Activated CD4-positive, alpha-beta T cell treated with anti-CD3 and anti-CD28 coated beads, Interleukin-2, amount 50 U/mL, for 1 hour (primary cell): ENCODE measurements around the gene CORO7.

Experiments used
- DNase-seq: peaks from one replicate; pipeline ENCODE4 v3.0.0-alpha.2; 2020

The CORO7 gene

DNA sequence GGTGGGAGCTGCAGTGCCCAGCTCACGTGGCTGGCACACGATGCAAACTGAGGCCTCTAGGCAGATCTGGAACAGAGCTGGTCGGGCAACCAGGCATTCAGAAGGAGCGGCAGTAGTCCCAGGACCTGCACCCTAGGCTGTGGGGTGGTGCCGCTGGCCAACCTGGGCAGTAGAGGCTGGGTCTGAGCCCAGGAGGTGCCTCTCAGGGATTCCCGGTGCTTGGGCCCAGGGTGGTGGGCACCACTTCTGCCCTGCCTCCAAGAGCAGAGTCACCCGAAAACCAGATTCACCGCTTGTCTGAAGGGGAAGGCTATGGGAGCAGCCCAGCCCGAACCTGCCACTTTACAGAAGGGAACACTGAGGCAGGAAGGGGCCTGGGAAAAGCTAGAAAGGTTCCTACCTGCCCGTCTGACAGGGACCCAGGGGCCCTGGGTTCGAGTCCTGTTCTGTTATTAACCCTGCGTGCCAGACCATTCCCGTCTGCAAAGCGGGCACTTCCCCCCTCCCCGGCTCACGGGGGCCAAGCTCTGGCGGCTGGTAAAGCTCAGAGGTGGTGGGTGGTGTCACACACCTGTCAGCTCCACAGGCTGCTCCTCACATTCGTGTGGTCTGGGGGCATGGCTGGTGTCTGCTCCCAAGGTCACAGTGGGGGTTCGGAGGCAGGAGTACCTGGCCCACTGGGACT is 83.6 kb downstream of the CORO7 start:
- DNase-seq, result no peak

DNA sequence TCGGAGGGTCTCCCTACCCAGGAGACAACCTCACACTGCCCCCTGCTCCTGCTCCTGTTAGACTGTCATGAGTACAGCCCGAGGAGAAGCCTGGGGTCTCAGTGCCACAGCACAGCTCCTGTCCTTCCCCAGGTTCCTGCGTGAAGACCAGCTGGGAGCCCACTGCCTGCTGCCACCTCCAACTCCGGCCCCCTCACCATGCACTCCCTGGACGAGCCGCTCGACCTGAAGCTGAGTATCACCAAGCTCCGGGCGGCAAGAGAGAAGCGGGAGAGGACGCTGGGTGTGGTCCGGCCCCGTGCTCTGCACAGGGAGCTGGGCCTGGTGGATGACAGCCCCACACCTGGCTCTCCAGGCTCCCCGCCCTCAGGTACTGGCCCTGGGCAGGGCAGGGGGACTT is 84.3 kb downstream of the CORO7 start:
- no peak for DNase-seq

DNA sequence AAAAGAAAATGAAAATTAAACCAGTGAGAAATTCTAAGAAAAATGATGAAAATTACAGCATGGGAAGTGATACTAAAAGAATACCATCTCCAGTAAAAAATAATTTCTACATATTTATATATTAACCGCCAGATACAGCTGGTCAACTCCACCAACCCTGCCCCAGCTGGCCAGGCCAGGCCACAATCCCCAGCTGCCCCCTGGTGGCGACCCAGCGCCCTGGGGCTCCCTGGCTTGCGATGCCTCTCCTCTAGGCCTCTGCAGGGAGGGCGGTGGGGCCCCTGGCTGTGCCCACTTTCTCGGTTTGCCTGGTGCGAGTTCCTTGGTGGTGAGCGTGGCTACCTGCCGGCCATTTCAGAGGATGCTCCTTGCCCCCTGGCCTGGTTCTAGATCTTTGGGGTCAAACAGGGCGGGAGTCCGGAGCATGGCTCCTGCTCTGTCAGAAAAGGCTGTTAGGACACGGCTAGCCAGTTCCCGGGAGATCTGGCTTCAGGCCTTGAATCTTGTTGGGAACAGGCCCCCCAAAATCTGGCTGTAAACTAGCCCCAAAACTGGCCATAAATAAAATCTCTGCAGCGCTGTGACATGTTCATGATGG is 86.0 kb downstream of the CORO7 start:
- DNase-seq, result peak; percentile 73

DNA sequence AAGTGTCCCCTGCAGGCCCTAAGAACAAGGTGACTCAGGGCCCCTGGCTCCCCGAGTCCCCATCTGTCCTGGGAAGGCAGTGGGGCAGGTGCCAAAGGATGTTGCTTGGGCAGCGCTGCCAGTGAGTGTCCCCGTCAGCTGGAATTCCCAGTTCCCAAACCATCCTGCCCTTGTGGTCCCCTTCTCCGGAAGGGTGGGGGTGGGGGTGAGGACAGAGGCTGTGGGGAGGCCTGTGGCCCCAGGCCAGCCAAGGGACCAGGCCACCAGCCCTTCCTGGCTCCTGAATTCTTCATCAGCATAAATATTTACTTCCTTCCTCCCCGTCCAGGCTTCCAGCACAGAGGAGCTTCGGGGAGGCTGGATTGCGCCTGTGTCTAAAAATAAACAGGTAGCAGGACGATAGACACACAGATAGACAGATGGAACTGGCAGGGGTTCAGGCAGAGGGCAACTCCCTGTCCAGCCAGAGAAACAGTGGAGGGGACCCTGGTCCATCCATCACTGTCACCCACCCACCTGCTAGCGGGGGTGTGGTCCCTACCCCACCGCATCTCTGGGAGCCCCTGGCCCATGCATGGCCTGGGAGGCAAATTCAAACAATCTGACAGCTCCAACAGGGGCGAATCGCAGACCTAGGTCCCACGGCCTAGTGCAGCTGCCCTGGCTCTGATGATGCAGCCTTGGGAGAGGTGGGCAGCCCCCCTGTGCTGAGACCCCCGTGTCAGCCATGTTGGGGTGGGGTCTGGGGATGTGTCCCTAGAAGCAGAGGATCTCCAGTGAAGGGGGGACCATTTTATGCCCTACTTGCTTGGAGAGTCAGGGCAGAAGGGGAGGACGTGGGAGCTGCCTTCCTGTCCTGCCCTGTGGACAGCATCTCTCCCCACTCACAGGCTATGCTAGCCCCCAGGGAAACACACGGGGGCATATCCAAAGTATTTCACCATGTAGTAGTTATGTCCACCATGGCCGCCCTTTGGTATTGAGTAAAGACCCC is 87.3 kb downstream of the CORO7 start:
- DNase-seq, result no peak

DNA sequence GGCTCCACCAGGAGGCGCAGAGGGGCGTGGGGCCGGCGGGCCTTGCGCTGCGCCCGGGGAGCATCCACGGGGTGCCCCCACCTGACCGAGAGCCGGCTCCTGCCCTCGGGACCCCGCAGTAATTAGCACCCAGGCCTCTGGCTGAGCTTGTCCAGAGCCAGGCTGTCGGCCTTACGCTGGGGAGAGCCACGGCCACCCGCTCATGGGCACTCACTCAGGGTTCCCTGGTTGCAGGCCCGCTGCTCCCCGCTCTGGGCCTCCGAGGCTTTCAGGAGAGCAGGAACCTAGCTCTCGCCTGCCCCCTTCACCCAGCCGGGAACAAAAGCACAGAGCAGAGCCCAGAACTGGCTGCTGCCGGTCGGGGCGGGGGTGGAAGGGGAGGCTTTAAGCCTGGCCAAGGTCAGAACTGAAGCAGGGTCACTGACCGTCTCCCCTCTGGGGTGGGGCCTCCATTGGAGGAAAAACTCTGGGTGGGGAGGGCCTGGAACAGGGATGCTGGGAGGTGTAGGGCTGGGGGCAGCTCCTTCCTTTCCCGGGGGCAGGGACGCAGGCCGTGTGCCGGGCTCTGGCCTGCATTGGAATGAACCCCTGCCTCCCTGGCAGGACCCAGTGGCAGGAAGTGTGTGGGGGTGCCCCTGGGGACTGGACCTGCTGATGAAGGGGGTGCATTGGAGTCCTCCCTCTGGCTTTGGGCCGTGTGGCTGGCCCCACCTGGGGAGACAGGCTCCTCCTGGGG is 88.2 kb downstream of the CORO7 start:
- DNase-seq, result peak; percentile 63

DNA sequence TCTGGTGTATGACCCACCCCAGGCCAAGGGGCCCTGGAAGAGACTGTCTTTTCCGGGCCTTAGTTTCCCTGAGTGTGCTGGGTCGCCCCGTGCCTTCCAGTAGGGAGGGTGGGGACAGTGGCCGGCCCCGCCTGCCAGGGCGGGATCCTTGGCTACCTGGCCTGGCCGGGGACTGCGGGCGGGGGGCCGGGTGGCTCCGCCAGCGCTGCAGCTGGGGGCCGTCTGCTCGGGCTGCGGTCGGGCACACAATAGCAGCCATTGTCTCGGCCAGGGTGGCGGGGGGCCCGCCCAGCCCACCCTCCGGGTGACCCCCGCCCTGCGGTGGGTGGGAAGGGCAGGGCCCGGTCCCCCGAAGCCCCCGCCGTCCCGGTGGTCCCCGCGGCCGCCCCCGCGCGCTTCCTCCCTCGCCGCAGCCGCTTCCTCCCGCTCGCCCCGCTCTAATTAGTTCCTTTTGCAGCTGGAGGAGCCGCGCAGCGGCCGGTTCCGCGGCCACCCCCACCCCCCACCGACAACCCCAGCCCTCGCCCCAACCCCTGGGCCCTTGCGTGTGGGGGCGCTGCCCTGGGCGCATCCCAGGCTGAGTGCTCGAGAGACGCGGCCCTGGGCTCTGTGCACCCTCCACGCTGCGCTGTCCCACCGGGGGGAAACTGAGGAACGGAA is 88.9 kb downstream of the CORO7 start:
- no peak for DNase-seq

DNA sequence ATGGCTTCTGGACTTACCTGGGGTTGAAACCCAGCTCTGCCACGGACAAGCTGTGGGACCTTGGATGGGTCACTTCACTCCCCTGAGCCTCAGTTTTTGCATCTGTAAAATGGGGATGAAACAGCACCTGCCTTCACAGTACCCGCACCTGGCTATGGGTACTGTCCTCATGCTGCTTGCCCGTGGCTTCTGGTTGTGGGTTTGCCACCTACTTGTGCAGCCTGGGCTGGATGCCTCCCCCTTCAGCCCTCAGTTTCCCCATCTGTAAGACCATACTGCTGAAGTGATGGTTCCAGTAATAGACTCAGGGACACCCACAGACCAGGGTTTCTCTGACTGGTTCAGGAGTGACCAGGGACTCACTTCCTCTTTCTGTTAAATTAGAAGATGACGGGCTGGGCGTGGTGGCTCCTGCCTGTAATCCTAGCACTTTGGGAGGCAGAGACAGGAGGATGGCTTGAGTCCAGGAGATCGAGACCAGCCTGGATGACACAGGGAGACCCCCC is 91.1 kb downstream of the CORO7 start:
- DNase-seq, result no peak

DNA sequence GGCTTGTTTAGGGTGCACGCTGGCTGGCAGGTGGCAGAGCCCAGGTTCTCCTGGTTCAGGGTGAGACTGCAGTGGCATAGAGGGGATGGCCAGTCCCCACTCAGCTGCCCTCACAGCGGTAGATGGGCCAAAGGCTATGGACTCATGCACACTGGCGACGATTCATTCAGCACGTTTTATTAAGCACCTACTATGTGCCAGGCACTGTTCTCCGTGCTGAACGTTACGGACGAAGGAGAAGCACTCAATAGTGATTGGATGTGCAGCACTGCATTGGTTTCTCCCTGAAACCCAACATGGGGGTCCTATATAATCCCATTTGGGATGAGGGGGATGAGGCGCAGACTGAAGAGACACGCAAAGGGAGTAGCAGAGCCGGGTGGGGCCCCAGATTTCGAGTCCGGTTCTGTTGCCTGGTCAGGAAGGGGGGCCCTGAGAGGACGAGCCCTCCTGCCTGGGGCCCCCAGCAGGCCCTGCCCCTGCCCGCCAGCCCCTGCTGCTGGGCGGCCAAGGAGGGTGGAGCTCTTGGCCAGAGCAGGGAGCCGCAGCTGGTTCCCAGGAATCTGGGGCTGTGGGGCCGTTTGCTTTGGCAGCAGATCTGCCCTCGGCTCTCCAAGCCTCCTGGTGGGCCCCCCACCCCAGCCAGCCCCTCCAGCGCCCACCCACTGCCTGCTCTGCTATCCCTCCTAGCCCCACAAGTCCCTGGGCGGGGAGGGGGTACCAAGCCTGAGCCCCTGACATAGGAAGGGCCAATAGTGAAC is 91.7 kb downstream of the CORO7 start:
- no peak for DNase-seq

DNA sequence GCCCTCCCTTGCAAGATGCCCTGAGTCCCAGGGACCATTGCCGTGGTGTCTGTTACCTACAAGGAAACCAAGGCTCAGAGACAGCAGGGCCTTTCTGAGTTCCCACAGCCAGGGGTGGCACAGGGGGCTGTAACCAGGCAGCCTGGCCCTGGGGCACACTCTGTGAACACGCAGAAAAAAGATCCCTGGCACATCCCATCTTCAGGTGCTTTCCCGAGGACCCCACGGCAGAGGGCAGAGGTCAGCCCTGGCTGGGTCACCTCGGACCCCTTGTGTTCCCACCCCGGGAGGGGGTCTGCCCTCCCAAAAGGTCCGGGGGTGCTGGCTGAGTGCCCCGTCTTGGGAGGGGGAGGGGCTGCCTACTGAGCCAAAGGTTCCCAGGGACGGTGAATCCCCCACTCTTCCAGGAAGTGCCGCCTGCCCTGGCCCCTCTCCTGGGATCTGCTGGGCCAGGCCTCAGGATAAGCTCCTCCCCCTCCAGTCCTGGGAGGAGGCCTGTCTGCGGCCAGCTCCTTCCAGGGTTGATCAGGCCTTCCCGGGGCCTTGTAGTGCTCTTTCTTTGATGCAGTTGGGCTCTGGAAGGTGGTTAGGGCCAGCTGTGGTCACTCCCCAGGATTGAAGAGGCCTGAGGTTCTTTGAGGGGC is 92.4 kb downstream of the CORO7 start:
- DNase-seq, result no peak

DNA sequence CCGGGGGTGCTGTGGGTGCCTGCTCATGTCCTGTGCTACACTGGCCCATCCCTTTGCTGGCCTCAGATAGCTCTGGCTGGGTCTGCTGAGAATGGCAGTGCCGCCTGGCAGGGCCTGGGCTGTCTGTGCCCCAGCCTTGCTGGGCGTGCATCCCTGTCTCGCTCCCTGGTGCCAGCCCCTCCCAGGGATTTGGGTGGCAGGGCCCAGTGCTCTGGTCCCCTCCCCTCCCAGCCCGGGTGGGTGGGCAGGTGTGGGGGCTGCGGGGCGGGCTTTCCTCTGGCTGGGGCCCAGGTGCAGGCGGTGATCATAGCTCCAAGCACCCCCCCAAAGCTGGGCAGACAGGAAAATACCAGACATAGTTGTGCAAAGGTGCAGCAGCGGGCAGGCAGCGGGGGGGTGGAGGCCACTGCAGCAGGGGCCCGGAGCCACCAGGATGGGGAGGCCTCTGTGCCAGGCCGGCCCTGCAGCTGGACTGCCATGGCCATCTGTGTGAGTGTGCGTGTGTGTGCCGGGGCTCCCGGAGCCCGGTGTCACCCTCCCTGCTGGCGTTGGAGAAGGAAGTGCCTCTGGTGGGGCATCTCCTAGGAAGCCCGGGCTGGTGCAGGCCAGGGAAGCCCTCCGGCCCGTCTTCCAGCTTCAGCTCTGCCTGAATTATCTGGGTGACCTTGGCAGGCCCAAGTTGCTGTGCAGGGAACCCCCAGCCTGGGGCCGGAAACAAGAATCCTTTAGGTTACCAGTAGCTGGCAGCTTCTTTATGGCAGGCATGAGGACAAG is 93.1 kb downstream of the CORO7 start:
- DNase-seq, result no peak

DNA sequence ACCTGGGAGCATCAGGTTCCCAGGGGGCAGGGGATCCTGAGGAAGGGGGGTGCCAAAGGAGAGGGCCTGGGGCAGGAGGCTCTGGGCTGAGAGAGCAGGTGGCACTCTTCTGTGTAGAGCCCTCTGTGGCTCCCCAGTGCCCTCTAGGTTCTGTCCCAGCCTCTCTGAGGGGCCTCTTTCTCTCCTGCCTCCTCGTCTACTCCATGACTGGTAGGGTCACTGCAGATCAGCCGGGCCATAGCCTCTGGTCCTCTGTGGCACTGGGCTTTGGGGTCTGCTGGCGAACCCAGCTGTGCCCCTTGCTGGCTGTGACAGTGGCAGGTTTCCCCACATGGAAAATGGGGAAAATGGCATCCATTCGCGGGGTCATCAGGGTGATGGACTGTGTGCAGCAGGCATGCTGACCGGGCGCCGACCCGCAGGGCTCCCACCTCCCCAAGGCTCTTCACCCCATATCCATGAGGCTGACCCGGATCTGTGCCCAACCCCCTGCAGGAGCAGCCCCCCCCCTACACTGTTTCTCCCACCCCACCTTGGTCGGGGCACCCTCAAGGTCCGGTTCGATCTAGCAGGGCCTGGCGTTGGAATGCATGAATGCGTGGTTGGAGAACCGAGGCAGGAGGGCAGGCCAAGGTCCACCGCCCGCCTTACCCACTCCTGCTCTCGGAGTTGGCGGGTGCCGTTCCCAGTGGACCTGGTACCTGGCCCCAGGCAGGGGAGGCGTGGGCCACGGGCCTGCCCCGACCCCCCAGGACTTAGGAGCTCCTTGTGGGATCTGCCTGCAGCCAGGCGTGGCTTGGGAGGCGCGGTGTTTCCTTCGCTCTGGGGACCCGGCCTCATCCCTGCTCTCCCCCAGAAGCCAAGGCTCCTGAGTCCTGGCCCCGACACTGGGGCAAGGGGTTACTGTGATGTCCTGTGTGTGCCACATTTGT is 94.0 kb downstream of the CORO7 start:
- DNase-seq, result no peak

DNA sequence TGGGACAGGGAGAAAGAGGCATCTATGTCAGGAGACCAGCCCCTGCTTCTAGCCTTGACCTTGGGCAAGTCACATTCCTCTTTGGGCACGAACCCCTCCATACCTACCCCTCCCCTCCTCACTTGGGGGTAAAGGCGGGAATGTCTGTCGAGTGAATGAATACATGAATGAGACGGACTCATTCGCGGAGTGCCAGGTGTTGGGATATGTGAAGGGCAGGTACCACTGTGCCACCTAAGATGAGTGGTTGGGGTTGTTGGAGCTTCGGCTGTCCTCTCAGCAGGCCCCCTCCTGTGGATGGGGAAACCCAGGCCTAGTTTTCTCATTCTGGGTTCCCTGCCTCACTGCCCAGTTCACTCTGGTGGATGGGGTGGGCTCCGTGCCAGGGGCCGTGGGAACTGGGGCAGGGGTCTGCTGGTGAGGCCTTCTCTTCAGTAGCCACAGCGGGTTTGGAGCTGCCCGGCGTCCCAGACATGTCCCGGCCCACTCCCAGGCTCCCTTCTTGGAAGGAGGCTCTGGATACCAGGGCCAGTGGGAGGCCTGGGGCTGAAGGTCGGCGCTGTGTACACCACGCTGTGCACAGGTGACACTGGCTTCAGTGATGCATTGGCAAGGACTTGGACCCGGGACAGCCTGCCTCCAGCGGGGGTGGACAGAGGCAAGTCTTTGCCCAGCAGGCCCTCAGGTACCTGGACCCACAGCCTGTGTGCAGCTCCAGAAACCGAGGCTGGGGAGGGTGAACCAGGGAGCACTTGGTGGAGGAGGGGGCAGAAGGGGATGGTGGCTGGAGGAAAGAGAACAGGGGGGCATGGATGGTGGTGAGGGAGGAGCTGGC is 94.9 kb downstream of the CORO7 start:
- no peak for DNase-seq

DNA sequence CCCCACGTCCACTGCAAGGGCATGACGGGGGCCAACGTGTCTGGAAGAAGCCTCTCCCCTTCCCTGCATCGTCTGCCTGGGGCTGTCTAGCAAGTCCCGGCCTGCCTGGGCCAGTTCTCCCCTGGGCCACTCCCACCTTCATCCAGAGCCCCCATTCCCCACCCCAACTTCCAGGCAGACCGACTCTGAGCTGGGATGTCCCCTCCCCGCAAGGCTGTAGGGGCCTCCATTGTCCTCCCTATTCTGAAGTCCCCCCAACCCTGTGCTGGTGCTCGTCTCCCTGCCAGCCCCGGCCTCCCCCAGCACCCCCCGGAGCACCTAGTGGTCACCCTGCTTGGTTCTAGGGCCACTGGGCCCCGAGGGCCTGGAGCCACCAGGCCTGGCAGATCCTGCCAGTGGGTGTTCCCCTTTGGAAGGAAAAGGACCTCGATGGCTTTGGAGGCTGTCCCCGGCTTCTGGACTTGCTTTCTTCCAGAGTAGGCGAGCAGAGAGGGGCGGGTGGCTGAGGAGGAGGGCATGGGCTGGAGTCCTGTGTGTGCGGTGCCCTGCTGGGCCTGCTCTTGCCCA is 95.7 kb downstream of the CORO7 start:
- DNase-seq, result no peak

DNA sequence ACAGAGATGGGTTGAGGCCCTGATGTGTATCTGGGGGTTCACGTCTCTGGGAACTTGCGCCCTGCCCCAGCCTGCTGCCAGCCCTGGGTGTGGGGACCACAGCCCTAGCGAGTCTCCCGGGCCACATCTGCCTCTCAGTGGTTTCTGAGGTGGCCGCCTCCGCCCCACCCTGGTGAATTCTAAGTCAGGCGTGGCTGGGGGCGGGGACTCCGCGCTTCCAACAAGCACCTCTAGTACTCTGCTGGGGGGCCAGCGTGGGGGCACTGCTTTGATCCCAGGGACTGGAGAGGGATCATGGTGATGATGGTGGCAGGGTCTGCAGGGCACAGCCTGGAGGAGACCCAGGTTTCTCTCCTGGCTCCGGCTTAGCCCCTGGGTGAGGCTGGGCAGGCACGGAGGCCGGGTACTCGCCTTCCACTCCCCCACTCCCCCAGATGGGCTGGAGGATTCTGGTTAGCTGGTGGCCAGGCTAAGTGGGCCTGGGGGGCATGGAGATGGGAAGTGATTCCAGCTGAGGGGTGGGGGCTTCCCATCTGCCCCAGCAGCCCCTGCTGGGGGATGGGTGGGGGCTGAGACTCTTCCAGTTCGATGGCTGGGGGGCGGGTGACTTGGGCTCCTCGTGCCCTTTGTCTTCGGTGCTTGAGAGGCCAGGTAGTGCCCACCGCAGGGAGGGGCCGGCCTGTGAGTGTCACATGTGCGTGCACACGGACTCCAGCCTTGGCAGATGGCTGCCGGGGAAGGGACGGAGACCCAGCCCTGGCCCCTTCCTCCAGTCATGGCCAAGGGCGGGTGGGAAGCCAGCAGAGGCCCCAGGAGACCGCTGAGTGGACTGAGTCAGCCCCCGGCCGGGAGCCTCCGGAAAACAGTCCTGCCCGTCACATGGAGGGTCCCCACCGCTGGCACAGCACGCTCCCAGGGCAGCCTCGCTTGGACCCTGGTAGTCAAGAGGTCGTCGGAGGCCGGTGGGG is 96.7 kb downstream of the CORO7 start:
- DNase-seq, result peak; percentile 46

DNA sequence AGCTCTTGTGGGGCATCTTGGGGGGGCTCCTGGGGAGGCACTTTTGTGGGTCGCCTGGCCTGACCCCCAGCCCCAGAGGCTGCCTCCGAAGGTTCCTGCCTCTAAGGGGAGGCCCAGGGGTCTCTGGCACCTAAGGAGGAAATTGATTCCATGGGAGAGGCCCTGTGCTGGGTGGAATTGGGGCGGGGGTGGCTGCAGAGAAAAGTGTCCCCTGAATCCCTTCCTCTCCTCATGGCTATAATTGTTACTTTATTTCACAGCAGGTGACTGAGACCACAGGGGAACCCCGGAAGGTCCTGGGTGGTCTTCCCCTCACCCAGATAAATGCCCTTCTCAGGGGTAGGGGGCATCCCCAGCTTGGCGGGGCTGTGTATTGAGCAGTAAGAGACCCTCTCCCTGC is 97.4 kb downstream of the CORO7 start:
- DNase-seq, result no peak

DNA sequence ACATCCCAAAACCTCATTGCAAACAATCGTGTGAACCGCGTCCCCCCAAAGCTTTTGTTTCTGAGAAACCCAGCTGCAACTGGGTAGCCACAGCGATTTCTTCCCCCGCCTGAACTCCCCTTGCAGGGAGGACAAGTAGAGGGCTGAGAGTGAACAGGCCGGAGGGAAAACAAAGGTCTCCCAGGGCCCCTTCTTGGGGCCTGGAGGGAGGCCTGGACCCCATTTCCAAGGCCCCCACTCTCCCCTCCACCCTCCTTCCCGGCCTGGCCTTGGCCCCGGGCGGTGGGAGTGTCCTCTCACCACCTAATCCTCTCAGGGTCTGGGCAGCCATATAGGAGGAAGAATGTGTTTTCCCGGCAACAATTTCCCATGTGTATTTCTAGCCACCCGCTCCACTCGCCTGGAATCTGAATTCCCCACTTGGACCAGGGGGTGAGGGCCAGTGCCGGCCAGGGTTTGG is 97.9 kb downstream of the CORO7 start:
- no peak for DNase-seq
